GM10248 (cell line): ENCODE data around the gene OXA1L.

Source experiments
- CTCF ChIA-PET: fragments of 300-600 bp; sonication (Branson Sonifier 250); formaldehyde crosslinking; extraction: SDS; loops from one replicate; lab custom pipeline; 2021; ENCODE audit warnings: antibody characterized with exemption; lab: Yijun Ruan, JAX
- POLR2A ChIA-PET: fragments of 350-650 bp; sonication (Branson Sonifier 250); formaldehyde crosslinking; extraction: SDS; loops from one replicate; lab custom pipeline; 2020; ENCODE audit warnings: antibody characterized with exemption; lab: Yijun Ruan, JAX
- DNase-seq: peaks from one replicate; pipeline ENCODE4 v3.0.0; 2012; ENCODE audit errors: extremely low spot score
- TF ChIP-seq, protein P1 (sequence below): IDR thresholded peaks from 2 replicates; pipeline ENCODE4 v1.5.1; 2012; ENCODE audit warnings: mild to moderate bottlenecking, low read depth; ENCODE audit errors: extremely low read depth, missing control alignments, control extremely low read depth

The OXA1L gene

GRCh38 chr14:22796087-22796707 lies 29.7 kb downstream of the OXA1L start:
- CTCF ChIA-PET = interaction anchor here (1.1 to 4.5 kb wide), 13 partner anchors 12 to 226 kb away, joined by 3 to 19 read pairs (median 5); no protein-coding TSS in a partner anchor
- DNase-seq = peak; percentile 50
- TF ChIP-seq, protein P1, sequence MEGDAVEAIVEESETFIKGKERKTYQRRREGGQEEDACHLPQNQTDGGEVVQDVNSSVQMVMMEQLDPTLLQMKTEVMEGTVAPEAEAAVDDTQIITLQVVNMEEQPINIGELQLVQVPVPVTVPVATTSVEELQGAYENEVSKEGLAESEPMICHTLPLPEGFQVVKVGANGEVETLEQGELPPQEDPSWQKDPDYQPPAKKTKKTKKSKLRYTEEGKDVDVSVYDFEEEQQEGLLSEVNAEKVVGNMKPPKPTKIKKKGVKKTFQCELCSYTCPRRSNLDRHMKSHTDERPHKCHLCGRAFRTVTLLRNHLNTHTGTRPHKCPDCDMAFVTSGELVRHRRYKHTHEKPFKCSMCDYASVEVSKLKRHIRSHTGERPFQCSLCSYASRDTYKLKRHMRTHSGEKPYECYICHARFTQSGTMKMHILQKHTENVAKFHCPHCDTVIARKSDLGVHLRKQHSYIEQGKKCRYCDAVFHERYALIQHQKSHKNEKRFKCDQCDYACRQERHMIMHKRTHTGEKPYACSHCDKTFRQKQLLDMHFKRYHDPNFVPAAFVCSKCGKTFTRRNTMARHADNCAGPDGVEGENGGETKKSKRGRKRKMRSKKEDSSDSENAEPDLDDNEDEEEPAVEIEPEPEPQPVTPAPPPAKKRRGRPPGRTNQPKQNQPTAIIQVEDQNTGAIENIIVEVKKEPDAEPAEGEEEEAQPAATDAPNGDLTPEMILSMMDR = no peak
- POLR2A ChIA-PET = no interaction called here

DNA sequence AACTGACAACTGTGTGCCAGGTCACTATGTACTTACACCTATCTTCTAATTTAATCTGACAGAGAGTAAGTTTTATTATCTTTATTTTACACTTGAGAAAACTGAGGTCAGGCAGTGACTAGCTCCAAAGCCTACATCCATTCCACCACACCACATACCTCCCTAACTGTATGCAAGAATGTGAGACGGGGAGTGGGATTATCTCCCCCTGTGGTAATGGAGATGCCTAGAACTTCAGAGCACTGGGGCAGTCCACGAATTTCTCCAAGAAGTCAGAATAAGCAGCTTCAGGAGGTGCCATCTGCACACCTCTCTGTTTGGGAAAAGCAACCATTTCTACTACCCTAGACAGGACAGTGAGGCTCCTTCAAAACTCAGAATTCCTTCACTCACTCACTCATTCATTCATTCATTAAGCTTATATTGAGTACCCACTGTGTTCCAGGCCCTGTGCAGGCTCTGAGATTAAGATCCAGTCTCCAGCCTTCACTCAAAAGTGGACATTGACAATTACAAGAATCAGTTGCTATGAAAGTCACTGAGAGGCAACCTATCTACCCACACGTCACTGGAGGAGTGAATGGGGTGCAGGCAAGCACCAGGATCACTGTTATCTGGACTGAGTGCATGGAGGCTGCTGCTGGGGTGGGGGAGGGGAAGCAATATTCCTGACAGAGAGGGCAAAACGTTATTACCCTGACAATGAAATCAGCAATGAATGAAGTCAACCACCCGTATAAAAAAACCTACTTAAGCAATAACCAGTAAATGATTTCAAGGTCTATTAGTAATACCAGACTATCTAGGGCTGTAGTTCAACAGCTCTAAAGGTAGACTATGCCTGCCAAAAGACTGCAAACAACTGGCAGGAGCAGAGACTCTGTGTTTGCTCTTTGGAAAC lies 30.8 kb downstream of the OXA1L start:
- POLR2A ChIA-PET = interaction anchor here (0.6 kb wide), 1 partner anchor 12 kb away, joined by 3 read pairs; no protein-coding TSS in a partner anchor
- CTCF ChIA-PET = interaction anchor here (0.7 to 4.5 kb wide), 10 partner anchors 11 to 227 kb away, joined by 3 to 19 read pairs (median 6); no protein-coding TSS in a partner anchor
- TF ChIP-seq, protein P1 = no peak
- no peak for DNase-seq

GRCh38 chr14:22798528-22798927 lies 32.0 kb downstream of the OXA1L start:
- POLR2A ChIA-PET = no interaction called here
- TF ChIP-seq, protein P1 = no peak
- CTCF ChIA-PET = interaction anchor here (1.0 to 1.1 kb wide), 2 partner anchors 17 to 24 kb away, joined by 3 to 4 read pairs; no protein-coding TSS in a partner anchor
- DNase-seq = no peak

DNA sequence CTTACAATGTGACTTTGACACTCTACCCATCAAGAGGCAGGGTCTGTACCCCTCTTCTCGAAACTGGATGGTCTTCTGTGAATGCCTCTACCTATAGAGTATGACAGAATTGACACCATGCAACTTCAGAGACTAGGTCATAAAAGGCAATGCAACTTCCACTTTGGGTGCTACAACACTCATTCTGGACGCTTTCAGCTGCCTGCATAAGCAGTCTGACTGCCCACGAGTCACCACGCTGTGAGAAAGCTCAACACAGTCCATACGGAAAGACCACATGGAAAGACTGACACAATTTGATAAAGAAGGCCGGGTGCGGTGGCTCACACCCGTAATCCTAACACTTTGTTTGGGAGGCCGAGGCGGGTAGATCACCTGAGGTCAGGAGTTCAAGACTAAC lies 33.9 kb downstream of the OXA1L start:
- ChIA-PET POLR2A (no interaction called here), CTCF (interaction anchor here (1.0 to 1.3 kb wide), 4 partner anchors 11 to 230 kb away, joined by 3 to 4 read pairs (median 3); no protein-coding TSS in a partner anchor)
- TF ChIP-seq, protein P1 = no peak
- no peak for DNase-seq

DNA sequence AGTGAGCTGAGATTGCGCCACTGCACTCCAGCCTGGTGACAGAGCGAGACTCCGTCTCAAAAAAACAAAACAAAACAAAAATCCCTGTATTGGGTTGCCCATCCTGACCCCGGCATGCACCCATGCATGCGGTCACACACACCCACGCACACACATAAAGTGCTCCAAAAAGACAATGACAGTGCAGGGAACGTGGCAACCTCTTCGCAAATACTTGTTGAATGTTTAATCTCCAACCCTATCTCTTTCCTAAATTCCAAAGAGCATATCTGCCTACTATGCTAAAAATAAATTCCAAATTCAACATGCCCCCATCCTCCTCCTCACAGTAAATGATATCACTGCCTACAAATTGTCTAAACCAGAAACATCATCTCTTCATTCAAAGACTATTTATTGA lies 35.2 kb downstream of the OXA1L start:
- no peak for DNase-seq
- ChIA-PET POLR2A (no interaction called here), CTCF (interaction anchor here (0.9 to 1.7 kb wide), 7 partner anchors 10 to 231 kb away, joined by 3 to 4 read pairs (median 3); no protein-coding TSS in a partner anchor)
- TF ChIP-seq, protein P1 = no peak

- TF ChIP-seq, protein P1 = no peak
- no peak for DNase-seq
- CTCF ChIA-PET = interaction anchor here (0.8 to 1.7 kb wide), 9 partner anchors 9 to 233 kb away, joined by 3 to 4 read pairs (median 3); no protein-coding TSS in a partner anchor
- POLR2A ChIA-PET = no interaction called here
These were observed 36.6 kb downstream of the OXA1L start for GRCh38 chr14:22802860-22803686.
